ENCODE data around the gene PRPH. TPM values are rescaled to one million over a fixed set of nuclear protein-coding genes. Genes with fewer than 3 reads are reported as not detected.

PRPH gene
- 1.5 to 1.9 TPM (median 1.7 TPM) in 5 replicates for total RNA-seq (2022; extraction: Qiagen RNA extraction)

GRCh38 chr12:49295082-49295936, at the start of gene PRPH:
Gene PRPH (plus strand): TSS chr12:49295147. CDS start chr12:49295201, 54 bp downstream.

GRCh38 chr12:49264873-49265792, 29.8 kb upstream of the PRPH start, which contains the start of gene TUBA1C:
Gene TUBA1C (plus strand): TSS chr12:49265082. CDS start chr12:49265182, 100 bp downstream.

GRCh38 chr12:49322708-49323523, 28.0 kb downstream of the PRPH start, which contains the start of gene TROAP:
Gene TROAP (plus strand): TSS chr12:49323255. CDS start chr12:49323609, 354 bp downstream.

GRCh38 chr12:49336645-49337584, 42.0 kb downstream of the PRPH start, which contains the start of gene C1QL4:
Gene C1QL4 (minus strand): TSS chr12:49337188. CDS start chr12:49336477, 711 bp downstream.

GRCh38 chr12:49346659-49347310, 51.8 kb downstream of the PRPH start, which contains the start of gene DNAJC22:
Gene DNAJC22 (plus strand): TSS chr12:49346888. CDS start chr12:49348873, 1,985 bp downstream.

Other genes starting within 250 kb of the PRPH start
- 32.9 to 40.7 TPM (median 36.5 TPM) in 5 replicates for gene KMT2D, start 234.4 kb upstream of the PRPH start, total RNA-seq (2022; extraction: Qiagen RNA extraction)
- gene RHEBL1, start 225.2 kb upstream of the PRPH start, total RNA-seq (2022; extraction: Qiagen RNA extraction): 3.3 to 6.0 TPM (median 4.6 TPM) in 5 replicates
- gene DHH, start 200.3 kb upstream of the PRPH start, total RNA-seq (2022; extraction: Qiagen RNA extraction): not detected in 5 replicates
- 12.7 to 18.4 TPM (median 13.4 TPM) in 5 replicates for gene LMBR1L, start 184.3 kb upstream of the PRPH start, total RNA-seq (2022; extraction: Qiagen RNA extraction)
- gene TUBA1B, start 163.8 kb upstream of the PRPH start, total RNA-seq (2022; extraction: Qiagen RNA extraction): 2,300 to 2,554 TPM (median 2,409 TPM) in 5 replicates
- 178 to 232 TPM (median 219 TPM) in 5 replicates for gene TUBA1A, start 106.1 kb upstream of the PRPH start, total RNA-seq (2022; extraction: Qiagen RNA extraction)
- 1,605 to 2,005 TPM (median 1,655 TPM) in 5 replicates for gene TUBA1C, start 30.1 kb upstream of the PRPH start, total RNA-seq (2022; extraction: Qiagen RNA extraction)
- 76.5 to 121 TPM (median 80.2 TPM) in 5 replicates for gene TROAP, start 28.1 kb downstream of the PRPH start, total RNA-seq (2022; extraction: Qiagen RNA extraction)
- gene C1QL4, start 42.0 kb downstream of the PRPH start, total RNA-seq (2022; extraction: Qiagen RNA extraction): 4.3 to 6.9 TPM (median 6.6 TPM) in 5 replicates
- 17.0 to 23.4 TPM (median 20.7 TPM) in 5 replicates for gene DNAJC22, start 51.7 kb downstream of the PRPH start, total RNA-seq (2022; extraction: Qiagen RNA extraction)
- gene SPATS2, start 72.3 kb downstream of the PRPH start, total RNA-seq (2022; extraction: Qiagen RNA extraction): 25.2 to 34.3 TPM (median 31.6 TPM) in 5 replicates
- 1.5 to 2.6 TPM (median 2.3 TPM) in 5 replicates for gene KCNH3, start 243.9 kb downstream of the PRPH start, total RNA-seq (2022; extraction: Qiagen RNA extraction)

Data from A549 treated with Mapracorat at 1 μM for 4 hours (cell line).